GM12878 (cell line): ENCODE data around the gene FOXP4. TPM values are rescaled to one million over a fixed set of nuclear protein-coding genes. Genes with fewer than 3 reads are reported as not detected.

Experiments
- ATAC-seq: fragments of 200-7000 bp; cut with Tn5 transposase; 3 replicates; pipeline ENCODE4 v1.9.1; 2020; ENCODE audit warnings: mild to moderate bottlenecking, moderate library complexity
- BruUV-seq: library from RNA; stranded (reverse); fragments of 400-500 nt; replicated peaks from 2 replicates; lab custom pipeline; 2021; lab: Mats Ljungman, UMichigan
- CTCF ChIA-PET: fragments of 300-600 bp; sonication (Branson Sonifier 250); formaldehyde crosslinking; extraction: SDS; loops from one replicate; lab custom pipeline; 2021; ENCODE audit warnings: inconsistent platforms; lab: Yijun Ruan, JAX
- POLR2A ChIA-PET: fragments of 350-600 bp; formaldehyde crosslinking; extraction: SDS; loops from one replicate; lab custom pipeline; 2021; ENCODE audit warnings: inconsistent platforms; lab: Charles Lee
- RAD21 ChIA-PET: fragments of 300-600 bp; sonication (Branson Sonifier 250); formaldehyde crosslinking; loops from one replicate; lab custom pipeline; 2023; ENCODE audit warnings: antibody characterized with exemption; ENCODE audit not compliant: unreplicated experiment; lab: Charles Lee
- SMC1A ChIA-PET: fragments of 300-600 bp; sonication (Branson Sonifier 250); formaldehyde crosslinking; loops from one replicate; lab custom pipeline; 2023; ENCODE audit not compliant: unreplicated experiment, uncharacterized antibody; lab: Charles Lee
- DNase-seq: peaks from one replicate; pipeline ENCODE4 v3.0.0-alpha.2; 2011; ENCODE audit warnings: low read depth, low spot score
- FAIRE-seq: peaks from 3 replicates; lab custom pipeline; 2011; peaks lifted over from hg19 to GRCh38; lab: Jason Lieb, UNC
- H2AFZ ChIP-seq: 2 replicates; pipeline ENCODE4 v1.6.0; 2011; ENCODE audit warnings: low read depth, low read length, control low read depth; ENCODE audit not compliant: control insufficient read depth
- H3K27ac ChIP-seq: 2 replicates; pipeline ENCODE4 v1.5.1; 2011; ENCODE audit warnings: control low read depth; ENCODE audit not compliant: control insufficient read depth, insufficient read depth
- H3K27me3 ChIP-seq, 2 experiments: replicated peaks in 1 of 2; 2 replicates each; pipeline versions ENCODE4 v1.6.0 to v1.6.1; 2011; ENCODE audit warnings: low read length in 1 of 2; ENCODE audit not compliant: control insufficient read depth in 2 of 2, insufficient read depth in 2 of 2
- H3K36me3 ChIP-seq, 2 experiments: 2 replicates each; pipeline ENCODE4 v1.5.1; 2011; ENCODE audit warnings: low read length in 1 of 2; ENCODE audit not compliant: control insufficient read depth in 2 of 2, insufficient read depth in 2 of 2
- H3K4me1 ChIP-seq: 2 replicates; pipeline ENCODE4 v1.6.1; 2011; ENCODE audit warnings: mild to moderate bottlenecking, low read length, moderate library complexity, mixed read lengths; ENCODE audit not compliant: control insufficient read depth, insufficient read depth
- H3K4me2 ChIP-seq: 2 replicates; pipeline ENCODE4 v1.6.0; 2011; ENCODE audit warnings: control low read depth; ENCODE audit not compliant: control insufficient read depth, insufficient read depth
- H3K4me3 ChIP-seq: fragments of 200-600 bp; sonication (generic); 2 replicates; pipeline ENCODE4 v1.5.1; 2016
- H3K79me2 ChIP-seq: 2 replicates; pipeline ENCODE4 v1.6.0; 2011; ENCODE audit warnings: low read length; ENCODE audit not compliant: control insufficient read depth, insufficient read depth
- H3K9ac ChIP-seq: 2 replicates; pipeline ENCODE4 v1.8.0; 2011; ENCODE audit warnings: low read length, control low read depth, mixed read lengths; ENCODE audit not compliant: control insufficient read depth, insufficient read depth
- H3K9me3 ChIP-seq: replicated peaks from 3 replicates; pipeline ENCODE4 v1.5.1; 2011; ENCODE audit warnings: mild to moderate bottlenecking, low read length; ENCODE audit not compliant: control insufficient read depth, insufficient read depth
- H4K20me1 ChIP-seq: 2 replicates; pipeline ENCODE4 v1.6.0; 2011; ENCODE audit not compliant: control insufficient read depth, insufficient read depth
- BCL11A ChIP-seq: IDR thresholded peaks from 2 replicates; pipeline ENCODE4 v1.6.1; 2011; ENCODE audit warnings: low read depth, low read length
- NBN ChIP-seq: fragments of 450-650 bp; IDR thresholded peaks from 2 replicates; pipeline ENCODE4 v1.6.1; 2016
- NFYA ChIP-seq: IDR thresholded peaks from 2 replicates; pipeline ENCODE4 v1.6.1; 2011; ENCODE audit warnings: low read depth, mild to moderate bottlenecking, low read length, improper control_type of control experiment, borderline replicate concordance
- RBBP5 ChIP-seq: fragments of 200-600 bp; sonication (generic); conservative IDR thresholded peaks from 2 replicates; pipeline ENCODE4 v1.6.1; 2016
- REST ChIP-seq: IDR thresholded peaks from 2 replicates; pipeline ENCODE4 v1.6.1; 2012; ENCODE audit warnings: mild to moderate bottlenecking, low read depth, low read length
- SRF ChIP-seq, 2 experiments: IDR thresholded peaks; 2 replicates each; pipeline ENCODE4 v1.6.1; 2011; ENCODE audit warnings: low read depth in 2 of 2, low read length in 2 of 2, mild to moderate bottlenecking in 1 of 2, moderate library complexity in 1 of 2
- whole genome bisulfite sequencing: methylation state at CpG from one replicate; pipeline ENCODE4 v1.1.6; 2016; ENCODE audit warnings: low lambda C conversion rate; ENCODE audit not compliant: insufficient replicate concordance, insufficient coverage; ENCODE audit errors: missing lambda C conversion rate; 5-methylcytosine and 5-hydroxymethylcytosine counted together
- in situ Hi-C: fragments of 300-500 bp; cut with MboI; formaldehyde crosslinking; loops from 9 replicates; pipeline ENCODE4 v1.14.3; 2018; ENCODE audit warnings: mixed read lengths
- intact Hi-C: fragments of 100-400 bp; cut with micrococcal nuclease; formaldehyde crosslinking; loops from one replicate; pipeline ENCODE4 v1.14.2; 2022; ENCODE audit not compliant: unreplicated experiment
- polyA plus RNA-seq, 11 experiments: library from polyadenylated mRNA; depleted of rRNA in 4 of 11; unstranded in 6 of 11; stranded (reverse) in 5 of 11; fragments of >200 nt; fragmentation: Nextera tagmentation in 4 of 11; fragmentation: Illumina TruSeq in 1 of 11; extraction: Ambion mirVana in 4 of 11; extraction: Trizol in 1 of 11; gene quantifications; 1 replicate in 1 of 11; 2 replicates in 10 of 11; pipeline versions ENCODE4 v1.2.1 to v1.2.3, GENCODE V29; 2011 to 2016; ENCODE audit warnings: inconsistent platforms in 2 of 11, missing spikeins in 2 of 11, low read depth in 1 of 11
- total RNA-seq, 4 experiments: library from RNA; depleted of rRNA in 3 of 4; stranded (reverse); fragments of >200 nt in 3 of 4; fragmentation: Illumina TruSeq in 1 of 4; extraction: Trizol in 1 of 4; gene quantifications; 2 replicates each; pipeline versions ENCODE4 v1.2.1 to v1.2.3, GENCODE V29; 2013 to 2021
- TF ChIP-seq, protein P1 (sequence below): fragments of 450-650 bp; formaldehyde crosslinking; IDR thresholded peaks from 2 replicates; pipeline ENCODE4 v1.5.0; 2022; ENCODE audit warnings: mild to moderate bottlenecking, missing genetic modification characterization
- TF ChIP-seq, protein P2 (sequence below): IDR thresholded peaks from 2 replicates; pipeline ENCODE4 v1.6.1; 2011; ENCODE audit warnings: mild to moderate bottlenecking, low read depth, low read length, moderate library complexity; ENCODE audit not compliant: insufficient replicate concordance

The FOXP4 gene
- total and polyA plus RNA-seq, 10 of the 15 experiments (the other 5 are each of a cell fraction or from before 2014, with no cell fraction given) = 0.31 to 46.1 (median 2.3) TPM

- H3K9me3 ChIP-seq = no peaks in the 10 kb centered on the region
- in situ Hi-C loops = no loop called here
- H3K4me1 ChIP-seq = peaks cover 5% of the 10 kb centered on the region; the same call in 1 of the 2 replicates
- CTCF ChIA-PET = no interaction called here
- WGBS = 96% methylated on average over 5 of the region's 5 CpGs
- H3K4me3 ChIP-seq = no peak overlapping the region
- no peak for DNase-seq
- TF ChIP-seq REST (no peak), RBBP5 (no peak), NBN (no peak), SRF (IDR thresholded peaks at IDR 0.05; ENCODE audit: low read depth in 2 of 2, low read length in 2 of 2) (no peak), NFYA (no peak), BCL11A (no peak)
- TF ChIP-seq, protein P1, sequence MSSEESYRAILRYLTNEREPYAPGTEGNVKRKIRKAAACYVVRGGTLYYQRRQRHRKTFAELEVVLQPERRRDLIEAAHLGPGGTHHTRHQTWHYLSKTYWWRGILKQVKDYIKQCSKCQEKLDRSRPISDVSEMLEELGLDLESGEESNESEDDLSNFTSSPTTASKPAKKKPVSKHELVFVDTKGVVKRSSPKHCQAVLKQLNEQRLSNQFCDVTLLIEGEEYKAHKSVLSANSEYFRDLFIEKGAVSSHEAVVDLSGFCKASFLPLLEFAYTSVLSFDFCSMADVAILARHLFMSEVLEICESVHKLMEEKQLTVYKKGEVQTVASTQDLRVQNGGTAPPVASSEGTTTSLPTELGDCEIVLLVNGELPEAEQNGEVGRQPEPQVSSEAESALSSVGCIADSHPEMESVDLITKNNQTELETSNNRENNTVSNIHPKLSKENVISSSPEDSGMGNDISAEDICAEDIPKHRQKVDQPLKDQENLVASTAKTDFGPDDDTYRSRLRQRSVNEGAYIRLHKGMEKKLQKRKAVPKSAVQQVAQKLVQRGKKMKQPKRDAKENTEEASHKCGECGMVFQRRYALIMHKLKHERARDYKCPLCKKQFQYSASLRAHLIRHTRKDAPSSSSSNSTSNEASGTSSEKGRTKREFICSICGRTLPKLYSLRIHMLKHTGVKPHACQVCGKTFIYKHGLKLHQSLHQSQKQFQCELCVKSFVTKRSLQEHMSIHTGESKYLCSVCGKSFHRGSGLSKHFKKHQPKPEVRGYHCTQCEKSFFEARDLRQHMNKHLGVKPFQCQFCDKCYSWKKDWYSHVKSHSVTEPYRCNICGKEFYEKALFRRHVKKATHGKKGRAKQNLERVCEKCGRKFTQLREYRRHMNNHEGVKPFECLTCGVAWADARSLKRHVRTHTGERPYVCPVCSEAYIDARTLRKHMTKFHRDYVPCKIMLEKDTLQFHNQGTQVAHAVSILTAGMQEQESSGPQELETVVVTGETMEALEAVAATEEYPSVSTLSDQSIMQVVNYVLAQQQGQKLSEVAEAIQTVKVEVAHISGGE (CRISPR knock-in tag) = no peak
- TF ChIP-seq, protein P2, sequence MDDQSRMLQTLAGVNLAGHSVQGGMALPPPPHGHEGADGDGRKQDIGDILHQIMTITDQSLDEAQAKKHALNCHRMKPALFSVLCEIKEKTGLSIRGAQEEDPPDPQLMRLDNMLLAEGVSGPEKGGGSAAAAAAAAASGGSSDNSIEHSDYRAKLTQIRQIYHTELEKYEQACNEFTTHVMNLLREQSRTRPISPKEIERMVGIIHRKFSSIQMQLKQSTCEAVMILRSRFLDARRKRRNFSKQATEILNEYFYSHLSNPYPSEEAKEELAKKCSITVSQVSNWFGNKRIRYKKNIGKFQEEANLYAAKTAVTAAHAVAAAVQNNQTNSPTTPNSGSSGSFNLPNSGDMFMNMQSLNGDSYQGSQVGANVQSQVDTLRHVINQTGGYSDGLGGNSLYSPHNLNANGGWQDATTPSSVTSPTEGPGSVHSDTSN = no peak
- no peak overlapping the region for H3K27ac ChIP-seq
- ATAC-seq = no peak
- H3K79me2 ChIP-seq = peaks cover 9% of the 10 kb centered on the region
- FAIRE-seq = no peak
- SMC1A ChIA-PET = no interaction called here
- RAD21 ChIA-PET = interaction anchor here (1.6 kb wide), 1 partner anchor 101 kb away, joined by 4 read pairs; no protein-coding TSS in a partner anchor
- BruUV-seq = no TSS peak
- H2AFZ ChIP-seq = no peak overlapping the region
- no peaks in the 10 kb centered on the region for H3K27me3 ChIP-seq
- no peak overlapping the region for H3K4me2 ChIP-seq
- intact Hi-C loops = no loop called here
- peaks cover 5 to 16% of the 10 kb centered on the region in 2 experiments; a peak in 3 of 4 replicates for H3K36me3 ChIP-seq
- no peak overlapping the region for H3K9ac ChIP-seq
- POLR2A ChIA-PET = no interaction called here
- no peaks in the 10 kb centered on the region for H4K20me1 ChIP-seq
Measured at GRCh38 chr6:41564448-41565142, 18.4 kb downstream of the FOXP4 start.
